NB4 (cell line): ENCODE results near the gene P4HTM.

Experiments
- DNase-seq: peaks from one replicate; pipeline ENCODE4 v3.0.0; 2010; ENCODE audit warnings: low read depth
- H3K4me3 ChIP-seq: one replicate; pipeline ENCODE4 v1.5.1; 2011; ENCODE audit warnings: mild to moderate bottlenecking, low read depth, low read length, moderate library complexity
- MYC ChIP-seq: IDR thresholded peaks from 2 replicates; pipeline ENCODE4 v1.6.1; 2011; ENCODE audit warnings: low read depth, low read length
- POLR2A ChIP-seq: IDR thresholded peaks from 2 replicates; pipeline ENCODE4 v1.6.1; 2011; ENCODE audit warnings: mild to moderate bottlenecking; ENCODE audit not compliant: insufficient read length; ENCODE audit errors: extremely low read depth
- TF ChIP-seq, protein P1 (sequence below): IDR thresholded peaks from one replicate; pipeline ENCODE4 v1.5.1; 2012; ENCODE audit warnings: low read depth, low read length
- TF ChIP-seq, protein P2 (sequence below): IDR thresholded peaks from 2 replicates; pipeline ENCODE4 v1.6.1; 2011; ENCODE audit warnings: low read depth, low read length

P4HTM gene

DNA sequence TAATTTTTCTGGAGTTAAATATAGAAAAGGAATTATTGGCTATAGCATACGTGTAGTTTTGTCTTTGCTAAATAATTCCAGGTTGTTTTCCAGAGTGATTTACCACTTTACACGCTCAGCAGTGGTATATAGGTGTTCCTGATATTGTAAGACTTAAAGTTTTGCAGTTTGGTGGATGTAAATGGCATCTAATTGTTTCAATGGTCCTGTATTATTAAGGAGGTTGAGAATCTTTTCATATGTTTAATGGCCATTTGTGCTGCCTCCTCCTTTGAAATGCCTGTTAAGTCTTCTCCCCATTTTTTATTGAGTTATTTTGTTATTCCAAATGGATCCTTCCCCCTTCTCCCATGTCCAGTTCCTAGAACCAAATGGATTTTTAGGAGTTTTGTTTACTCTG is 26.4 kb upstream of the P4HTM start:
- TF ChIP-seq, protein P1, sequence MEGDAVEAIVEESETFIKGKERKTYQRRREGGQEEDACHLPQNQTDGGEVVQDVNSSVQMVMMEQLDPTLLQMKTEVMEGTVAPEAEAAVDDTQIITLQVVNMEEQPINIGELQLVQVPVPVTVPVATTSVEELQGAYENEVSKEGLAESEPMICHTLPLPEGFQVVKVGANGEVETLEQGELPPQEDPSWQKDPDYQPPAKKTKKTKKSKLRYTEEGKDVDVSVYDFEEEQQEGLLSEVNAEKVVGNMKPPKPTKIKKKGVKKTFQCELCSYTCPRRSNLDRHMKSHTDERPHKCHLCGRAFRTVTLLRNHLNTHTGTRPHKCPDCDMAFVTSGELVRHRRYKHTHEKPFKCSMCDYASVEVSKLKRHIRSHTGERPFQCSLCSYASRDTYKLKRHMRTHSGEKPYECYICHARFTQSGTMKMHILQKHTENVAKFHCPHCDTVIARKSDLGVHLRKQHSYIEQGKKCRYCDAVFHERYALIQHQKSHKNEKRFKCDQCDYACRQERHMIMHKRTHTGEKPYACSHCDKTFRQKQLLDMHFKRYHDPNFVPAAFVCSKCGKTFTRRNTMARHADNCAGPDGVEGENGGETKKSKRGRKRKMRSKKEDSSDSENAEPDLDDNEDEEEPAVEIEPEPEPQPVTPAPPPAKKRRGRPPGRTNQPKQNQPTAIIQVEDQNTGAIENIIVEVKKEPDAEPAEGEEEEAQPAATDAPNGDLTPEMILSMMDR, result no peak
- TF ChIP-seq, protein P2, sequence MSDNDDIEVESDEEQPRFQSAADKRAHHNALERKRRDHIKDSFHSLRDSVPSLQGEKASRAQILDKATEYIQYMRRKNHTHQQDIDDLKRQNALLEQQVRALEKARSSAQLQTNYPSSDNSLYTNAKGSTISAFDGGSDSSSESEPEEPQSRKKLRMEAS, result no peak
- no peak for TF ChIP-seq MYC
- no peak overlapping the region for H3K4me3 ChIP-seq
- DNase-seq, result no peak

DNA sequence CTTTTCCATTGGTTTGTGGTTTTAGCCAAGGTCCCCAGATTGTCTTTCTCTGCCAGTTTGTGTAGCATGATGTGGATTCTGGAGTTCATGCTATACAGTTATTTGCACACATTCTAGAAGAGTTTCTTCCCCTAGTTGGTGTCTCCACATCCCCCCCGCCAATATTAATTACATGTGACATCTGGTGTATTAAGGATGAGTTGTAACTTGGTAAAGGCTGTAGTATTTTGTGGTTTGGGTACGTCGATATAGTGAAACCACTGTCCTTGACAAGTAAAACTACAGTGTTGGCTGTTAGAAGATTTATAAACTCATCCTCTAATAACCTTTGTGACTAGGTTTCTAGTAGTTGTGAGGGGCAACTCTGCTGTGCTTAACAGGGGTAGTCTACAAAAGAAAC is 23.7 kb upstream of the P4HTM start:
- no peak overlapping the region for H3K4me3 ChIP-seq
- TF ChIP-seq, protein P1, result no peak
- TF ChIP-seq, protein P2, result no peak
- no peak for DNase-seq

DNA sequence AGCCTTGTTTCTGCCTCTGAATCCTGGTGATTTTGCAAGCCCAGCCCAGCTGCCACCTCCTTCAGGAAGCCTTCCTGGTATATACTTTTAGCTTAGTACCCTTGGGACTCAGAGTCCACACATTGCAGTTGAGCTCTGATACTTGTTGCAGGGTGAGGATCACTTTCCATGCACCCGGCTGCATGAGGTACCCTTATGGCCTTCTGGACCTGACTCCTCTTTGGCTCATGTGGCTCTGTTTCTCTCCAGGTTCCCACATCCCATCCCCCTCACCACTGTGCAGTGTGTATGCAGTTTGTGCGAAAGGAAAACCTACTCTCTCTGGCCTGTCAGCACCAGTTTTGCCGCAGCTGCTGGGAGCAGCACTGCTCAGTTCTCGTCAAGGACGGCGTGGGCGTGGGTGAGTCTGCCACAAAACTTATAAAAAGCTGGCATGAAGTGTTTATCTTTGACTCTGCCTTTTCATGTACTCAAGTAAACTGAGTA is 23.1 kb upstream of the P4HTM start:
- H3K4me3 ChIP-seq, result no peak overlapping the region
- DNase-seq, result no peak
- TF ChIP-seq POLR2A (no peak), MYC (no peak)
- TF ChIP-seq, protein P2, result no peak
- TF ChIP-seq, protein P1, result no peak

DNA sequence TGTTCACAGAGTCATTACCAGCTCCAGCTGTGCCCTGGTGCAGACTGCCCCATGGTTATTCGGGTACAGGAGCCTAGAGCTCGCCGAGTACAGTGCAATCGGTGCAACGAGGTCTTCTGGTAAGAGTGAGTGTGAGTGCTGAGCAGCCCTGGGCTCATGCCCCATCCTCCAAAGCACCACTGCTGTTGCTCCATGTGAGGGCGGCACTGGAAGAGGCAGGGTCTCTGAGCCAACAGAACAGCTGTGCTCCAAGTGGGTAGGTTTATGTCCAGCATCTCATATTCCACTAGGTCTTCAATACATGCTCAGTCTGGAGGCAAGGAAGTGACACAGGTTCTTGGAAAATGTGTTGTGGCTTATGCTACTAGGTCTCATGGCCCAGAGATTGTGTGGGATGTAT is 19.5 kb upstream of the P4HTM start:
- no peak overlapping the region for H3K4me3 ChIP-seq
- TF ChIP-seq POLR2A (no peak), MYC (no peak)
- TF ChIP-seq, protein P2, result no peak
- TF ChIP-seq, protein P1, result no peak
- DNase-seq, result no peak

DNA sequence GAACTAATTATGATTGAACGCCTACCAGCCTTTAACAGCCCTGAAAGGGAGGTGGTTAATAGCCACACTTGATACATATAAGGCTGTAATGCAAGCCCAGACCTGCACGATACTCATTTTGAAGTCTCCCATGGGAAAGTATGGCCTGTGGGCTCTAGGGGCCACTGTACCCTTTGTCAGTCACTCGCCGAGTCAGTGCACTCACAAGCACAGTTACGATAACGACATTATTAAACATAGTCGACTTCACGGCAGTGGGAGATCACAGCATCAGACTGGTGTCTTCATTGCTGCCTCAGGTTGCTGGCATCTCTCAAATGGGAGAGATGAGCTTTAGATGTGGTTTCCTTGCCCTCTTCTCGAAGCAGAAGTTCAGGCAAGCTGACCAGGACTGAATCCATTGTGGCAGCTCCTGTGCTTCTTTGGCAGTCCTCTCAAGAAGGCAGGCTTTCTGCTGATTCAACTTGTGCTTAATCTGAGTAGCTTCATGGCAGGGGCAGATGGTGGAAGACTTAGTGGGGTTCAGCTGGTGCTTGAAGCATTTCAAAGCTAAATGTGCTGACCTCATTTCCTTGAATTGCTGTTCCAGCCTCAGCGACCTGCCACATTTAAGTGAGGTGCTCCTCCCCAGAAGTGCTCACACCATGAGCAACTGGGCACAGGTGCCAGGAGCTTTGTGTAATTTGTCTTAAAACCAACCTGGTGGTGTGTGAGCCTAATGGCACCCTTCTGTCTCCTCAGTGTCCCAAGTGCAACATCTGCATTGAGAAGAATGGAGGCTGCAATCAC is 15.8 kb upstream of the P4HTM start:
- TF ChIP-seq, protein P2, result no peak
- no peak for TF ChIP-seq MYC

DNA sequence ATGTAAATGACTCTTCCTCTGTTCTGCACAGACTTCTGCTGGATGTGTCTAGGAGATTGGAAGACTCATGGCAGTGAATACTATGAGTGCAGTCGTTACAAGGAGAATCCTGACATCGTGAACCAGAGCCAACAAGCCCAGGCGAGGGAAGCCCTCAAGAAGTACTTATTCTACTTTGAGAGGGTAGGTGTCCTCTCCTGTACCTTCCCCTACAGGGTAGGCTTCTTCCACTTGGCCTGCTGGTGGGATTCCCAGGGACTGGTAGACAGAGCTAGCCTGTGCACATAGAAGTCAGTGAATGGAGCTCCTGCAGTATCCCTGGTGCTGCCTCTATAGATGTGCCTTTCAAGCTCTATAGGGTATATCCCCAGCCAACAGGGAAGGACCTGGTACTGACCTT is 10.6 kb upstream of the P4HTM start:
- TF ChIP-seq MYC, result no peak
- TF ChIP-seq POLR2A, result no peak
- no peak for DNase-seq
- H3K4me3 ChIP-seq, result no peak overlapping the region

More for the DNA sequence above, 15.8 kb upstream of the P4HTM start:
- H3K4me3 ChIP-seq, result no peak overlapping the region
- DNase-seq, result no peak

DNA sequence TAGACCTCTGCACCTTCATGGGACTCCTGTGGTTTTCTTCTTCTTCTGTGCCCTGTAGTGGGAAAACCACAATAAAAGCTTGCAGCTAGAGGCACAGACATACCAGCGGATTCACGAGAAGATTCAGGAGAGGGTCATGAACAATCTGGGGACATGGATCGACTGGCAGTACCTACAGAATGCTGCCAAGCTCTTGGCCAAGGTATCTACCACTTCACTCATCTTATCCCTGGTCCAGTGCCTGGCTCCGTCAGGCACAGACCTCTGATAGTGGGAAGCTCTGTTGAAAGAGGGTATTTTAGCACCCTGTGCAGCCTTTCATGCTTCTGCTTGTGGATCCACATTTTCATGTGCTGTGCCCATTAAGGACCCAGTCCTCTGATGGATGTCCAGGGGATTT is 9.7 kb upstream of the P4HTM start:
- no peak for DNase-seq
- no peak overlapping the region for H3K4me3 ChIP-seq
- TF ChIP-seq MYC (no peak), POLR2A (no peak)
- TF ChIP-seq, protein P2, result no peak
- TF ChIP-seq, protein P1, result no peak
